COLO668 (cell line): ENCODE measurements around the gene ANP32A.

Experiments used
- DNase-seq: peaks from one replicate; lab custom pipeline; 2025; ENCODE audit not compliant: unreplicated experiment; lab: John Stamatoyannopoulos, UW

ANP32A gene

DNA sequence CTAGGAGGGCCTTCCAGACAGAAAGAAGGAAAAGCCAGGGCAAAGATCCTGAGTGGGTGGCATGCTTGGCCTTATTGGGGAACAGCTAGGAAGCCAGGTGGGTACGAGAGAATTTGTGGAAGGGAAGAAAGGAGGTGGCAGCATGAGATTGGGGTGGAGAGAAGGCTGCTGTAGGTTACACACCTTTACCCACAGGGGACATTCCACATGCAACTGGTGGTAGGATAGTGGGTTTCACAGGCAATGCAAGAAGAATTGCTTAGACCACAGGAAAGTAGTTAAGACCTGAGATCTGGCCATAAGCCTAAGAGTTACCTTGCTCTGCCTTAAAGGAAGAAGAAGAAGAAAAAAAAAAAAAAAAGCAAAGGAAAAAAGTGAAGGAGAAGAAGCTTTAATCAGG, 19.8 kb downstream of the ANP32A start:
- DNase-seq = no peak

- no peak for DNase-seq
Measured at GRCh38 chr15:68798346-68799094, 22.2 kb downstream of the ANP32A start.

- no peak for DNase-seq
Measured at GRCh38 chr15:68797599-68798345, 22.9 kb downstream of the ANP32A start.

DNA sequence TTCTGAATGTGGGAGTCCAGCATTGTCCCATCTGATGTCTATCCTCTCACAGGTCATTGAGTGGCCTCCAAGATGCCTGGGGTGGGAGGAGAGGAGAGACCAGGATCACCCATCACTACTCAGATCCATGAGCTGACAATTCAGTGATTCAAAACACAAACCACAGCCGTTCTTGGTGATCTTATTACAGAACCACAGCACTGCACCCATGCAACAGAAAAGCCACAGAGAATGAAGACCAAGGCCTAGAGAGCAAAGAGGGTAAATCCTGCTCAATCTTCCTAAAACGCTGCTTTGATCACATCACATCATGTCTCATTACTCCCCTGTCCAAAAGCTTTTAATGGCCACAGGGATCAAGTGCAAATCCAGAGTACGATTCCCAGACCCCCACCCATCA, 23.5 kb downstream of the ANP32A start:
- DNase-seq = no peak

GRCh38 chr15:68796576-68796975, 24.1 kb downstream of the ANP32A start:
- DNase-seq = no peak

- no peak for DNase-seq
Measured at GRCh38 chr15:68795298-68795848, 25.3 kb downstream of the ANP32A start.

- DNase-seq = no peak
Measured at GRCh38 chr15:68794863-68795262, 25.8 kb downstream of the ANP32A start.

DNA sequence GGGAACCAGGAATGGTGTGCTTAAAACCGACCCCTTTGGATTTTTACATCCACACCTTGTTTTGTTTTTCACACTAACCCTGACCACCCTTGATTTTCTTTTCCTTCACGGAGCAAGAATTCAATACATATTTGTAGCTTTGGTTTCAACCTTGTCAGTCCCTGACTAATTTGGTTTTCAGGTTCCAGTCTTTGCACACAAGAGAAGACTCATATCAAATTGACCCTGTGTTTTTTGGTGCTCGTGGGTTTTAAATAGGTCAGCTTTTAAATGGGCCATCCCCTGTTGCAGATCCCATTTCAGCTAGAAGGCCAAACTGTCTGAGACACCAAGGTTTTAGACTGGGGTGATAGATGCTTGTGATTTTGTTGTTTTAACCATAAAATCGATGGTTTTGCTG, 26.4 kb downstream of the ANP32A start:
- no peak for DNase-seq

DNA sequence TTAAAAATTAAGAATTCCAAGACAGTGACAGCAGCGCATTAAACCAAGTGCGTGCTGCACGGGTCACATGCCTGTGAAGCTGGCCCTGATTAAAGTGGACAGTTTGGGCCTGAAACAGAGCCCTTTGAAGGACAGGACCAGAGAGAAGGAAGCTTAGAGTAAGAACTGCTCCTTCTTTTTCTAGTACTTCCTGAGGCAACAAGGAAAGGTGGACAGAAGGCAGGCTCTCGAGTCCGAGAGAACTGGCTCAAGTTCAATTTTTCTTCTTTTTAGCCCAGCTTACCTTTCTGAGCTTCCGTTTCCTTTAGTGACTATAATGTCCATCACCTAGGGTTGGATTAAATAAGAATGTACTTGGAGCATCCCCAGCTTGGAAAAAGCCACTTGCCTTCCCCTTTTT, 26.9 kb downstream of the ANP32A start:
- no peak for DNase-seq

DNA sequence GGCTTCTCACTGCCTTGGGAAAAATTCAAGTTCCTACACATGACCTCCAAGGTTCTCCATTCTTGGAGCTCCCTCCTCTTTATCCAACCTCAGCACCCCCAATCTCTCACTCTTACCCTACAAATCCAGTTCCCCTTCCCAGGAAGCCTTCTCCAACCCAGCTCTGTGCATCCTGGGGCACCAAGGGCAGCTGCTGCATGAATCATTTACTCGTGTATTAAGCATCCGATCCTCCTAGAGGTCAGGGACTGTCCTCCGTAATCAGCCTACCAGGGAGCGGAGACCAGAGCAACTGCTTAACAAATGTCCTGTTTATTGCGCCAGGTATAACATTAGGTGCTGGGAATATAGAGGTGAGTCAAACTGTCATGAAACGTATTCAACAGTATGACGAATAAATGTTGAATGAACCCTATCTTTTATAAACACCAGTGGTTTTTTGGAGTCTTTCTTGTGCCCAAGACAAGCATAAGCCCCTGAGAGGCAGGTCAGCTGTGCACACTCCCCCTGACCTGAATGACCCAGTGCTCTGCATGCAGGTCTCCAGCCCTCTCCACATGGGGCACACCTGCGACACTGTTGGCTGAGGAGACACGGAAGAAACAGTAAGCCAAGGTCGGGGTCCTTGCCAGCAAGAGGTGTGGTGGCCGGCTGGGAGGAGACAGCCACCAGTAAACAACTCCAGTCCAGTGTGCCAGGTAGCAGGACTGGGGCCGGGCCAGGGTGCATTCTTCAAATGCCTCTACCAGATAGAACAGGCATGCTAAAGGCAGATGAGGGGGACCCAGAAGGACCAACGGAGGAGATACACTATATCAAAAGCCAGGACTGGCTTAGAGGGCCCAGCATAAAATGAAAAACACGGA, 27.6 kb downstream of the ANP32A start:
- DNase-seq = no peak

DNA sequence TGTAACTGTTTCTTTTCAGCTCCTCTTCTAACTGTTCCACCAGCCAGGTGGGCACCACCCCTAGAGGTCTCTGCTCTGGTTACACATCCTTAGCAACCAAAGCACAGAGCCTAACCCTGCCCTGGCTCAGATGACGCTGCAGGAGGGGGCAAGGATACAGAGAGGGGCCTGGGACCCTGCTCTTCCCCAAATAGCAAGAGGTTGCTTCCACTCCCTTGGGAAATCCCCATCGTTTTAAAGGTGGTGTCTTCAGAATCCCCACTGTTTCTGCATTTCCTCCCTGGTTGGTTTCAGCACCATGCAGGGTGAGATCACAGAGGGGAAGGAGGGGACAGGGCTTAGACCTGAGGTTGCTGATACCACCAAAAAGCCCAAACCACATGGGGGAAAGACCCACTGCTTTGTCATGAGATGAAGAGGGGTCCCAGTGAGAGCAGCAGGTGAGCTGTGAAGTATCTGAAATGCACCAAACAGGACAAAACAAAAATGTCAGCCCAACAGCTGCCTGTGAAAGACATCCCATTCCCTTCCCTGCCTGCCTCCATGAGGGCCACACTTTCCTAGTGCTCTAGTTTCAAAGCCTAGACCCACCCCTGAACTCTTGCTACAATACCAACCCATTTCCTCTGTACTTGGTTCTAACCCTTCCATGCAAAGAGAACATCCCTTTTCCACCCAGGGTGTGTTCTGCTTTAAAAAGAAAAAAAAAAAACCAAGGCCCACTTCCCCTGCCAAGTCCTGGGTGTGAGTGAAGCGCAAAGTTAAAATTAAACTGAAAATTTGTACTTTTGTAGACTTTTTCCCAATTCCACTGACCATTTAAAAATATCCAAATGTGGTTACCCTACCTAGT, 29.0 kb downstream of the ANP32A start:
- no peak for DNase-seq

DNA sequence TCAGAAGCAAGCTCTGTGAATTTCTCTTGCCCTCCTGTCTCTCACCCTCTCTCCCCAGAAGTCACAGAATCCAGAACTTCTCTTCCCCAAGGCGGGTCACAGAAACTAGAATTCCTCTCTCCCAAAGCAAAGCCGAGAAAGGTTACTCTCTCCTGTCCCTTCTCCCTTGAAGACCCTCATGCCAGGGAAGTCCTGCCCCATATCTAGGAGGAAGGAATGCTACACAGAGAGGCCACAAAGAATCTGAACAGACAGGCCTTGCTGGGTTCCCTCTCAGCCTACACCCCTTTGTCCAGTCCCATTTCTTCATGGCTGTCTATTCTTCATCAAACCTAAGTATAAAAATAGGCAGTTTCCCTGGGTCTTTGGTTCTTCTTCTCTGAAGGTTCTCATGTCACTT, 29.8 kb downstream of the ANP32A start:
- DNase-seq = no peak

- no peak for DNase-seq
Measured at GRCh38 chr15:68790242-68790575, 30.5 kb downstream of the ANP32A start.

- no peak for DNase-seq
Measured at GRCh38 chr15:68789534-68790241, 31.0 kb downstream of the ANP32A start.

DNA sequence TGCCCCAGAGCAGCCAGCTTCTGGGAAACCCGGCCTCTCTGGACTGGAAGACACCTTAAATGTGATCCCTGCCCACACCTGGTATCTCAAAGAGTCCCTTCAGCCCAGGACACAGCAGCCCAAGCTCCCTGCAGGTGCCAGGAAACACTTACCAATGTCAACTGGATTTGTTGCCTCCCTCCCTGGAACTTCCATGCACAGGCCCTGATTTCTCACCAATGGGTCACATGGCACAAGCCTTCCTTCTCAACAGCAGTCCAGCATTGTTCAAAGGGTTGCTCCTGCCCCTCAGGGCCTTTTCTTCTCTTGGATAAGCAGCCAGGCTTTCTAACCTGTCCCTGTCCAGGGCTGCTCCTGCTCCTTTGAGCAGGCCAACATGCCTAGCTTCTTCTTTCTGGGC, 31.6 kb downstream of the ANP32A start:
- no peak for DNase-seq

DNA sequence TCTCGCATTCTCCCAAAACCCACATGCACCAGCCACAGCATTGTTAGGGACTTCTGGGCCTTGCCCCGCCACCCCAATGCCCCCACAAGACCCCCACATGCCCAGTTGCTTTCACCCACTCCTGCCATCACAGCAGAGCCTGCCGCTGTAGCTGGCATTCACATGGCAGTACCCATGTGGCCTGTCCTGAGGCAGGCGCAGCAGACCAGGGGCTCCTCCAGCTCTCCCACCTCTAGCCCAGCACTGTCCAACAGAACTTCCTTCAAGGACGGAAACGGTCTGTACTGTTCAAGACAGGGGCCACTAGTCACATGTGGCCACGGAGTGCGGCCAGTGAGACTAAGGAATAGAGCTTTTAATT, 32.5 kb downstream of the ANP32A start:
- no peak for DNase-seq

DNA sequence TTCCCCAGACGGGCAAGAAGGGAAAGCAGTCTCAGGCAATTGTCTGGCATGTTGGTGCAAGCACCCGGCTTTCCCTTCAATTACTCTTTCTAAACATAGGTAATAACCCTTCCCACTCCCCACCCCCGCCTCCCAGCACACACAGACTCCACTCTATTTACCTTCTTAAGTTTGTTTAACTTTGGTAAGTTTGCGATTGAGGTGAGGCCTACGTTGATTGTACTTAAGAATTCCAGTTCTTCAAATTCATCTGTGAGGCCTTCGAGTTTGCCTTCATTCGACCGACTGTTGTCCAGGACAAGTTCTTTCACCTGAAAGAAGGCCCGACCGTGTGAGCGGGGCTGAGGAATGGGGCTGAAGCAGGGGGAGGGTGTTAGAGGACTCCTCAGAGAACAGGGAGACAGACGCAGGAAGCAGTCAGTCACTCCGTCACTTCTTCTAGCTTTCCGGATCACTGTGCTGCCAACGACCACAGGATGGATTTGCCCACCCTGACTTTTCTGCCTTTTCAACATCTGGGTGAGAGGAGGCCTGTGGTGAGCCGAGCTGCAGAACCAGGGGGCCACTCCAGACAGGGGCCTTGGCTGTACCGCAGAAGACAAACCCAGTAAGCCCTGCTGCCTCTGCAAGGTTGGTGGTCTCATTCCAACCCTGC, 33.0 kb downstream of the ANP32A start:
- DNase-seq = no peak

- no peak for DNase-seq
Measured at GRCh38 chr15:68786753-68787152, 33.9 kb downstream of the ANP32A start.

DNA sequence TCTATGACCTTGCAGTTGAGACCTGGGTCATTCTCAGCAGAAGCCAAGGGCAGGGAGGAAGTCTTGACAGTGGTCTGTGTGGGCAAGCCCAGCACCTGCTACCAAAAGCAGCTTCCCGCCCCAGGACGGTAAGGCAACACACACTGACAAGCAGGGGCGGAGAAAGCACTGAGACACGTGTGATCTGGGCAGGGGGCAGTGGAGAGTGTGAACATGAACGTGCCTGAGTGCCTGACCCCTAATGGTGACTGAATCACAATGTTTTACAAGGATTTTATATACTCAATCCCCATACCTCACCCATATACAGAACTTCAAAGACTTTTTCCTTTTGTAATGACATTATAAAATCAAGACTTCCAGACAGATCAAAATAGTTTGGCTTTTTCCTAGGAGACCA, 35.2 kb downstream of the ANP32A start:
- no peak for DNase-seq

GRCh38 chr15:68784206-68784605, 36.5 kb downstream of the ANP32A start:
- DNase-seq = no peak
